Neural cell (in vitro differentiated cells): ENCODE data around the gene GRHL3. TPM values are rescaled to one million over a fixed set of nuclear protein-coding genes. Genes with fewer than 3 reads are reported as not detected.

Source experiments
- H2AFZ ChIP-seq: fragments of 200-600, 300-800 bp; sonication (generic), shearing (Covaris generic); 2 replicates; pipeline ENCODE4 v1.6.0; 2014; ENCODE audit warnings: low read depth, mild to moderate bottlenecking, antibody characterized with exemption, low read length, moderate library complexity
- H3F3A ChIP-seq: fragments of 200-600 bp; shearing (Covaris generic); 2 replicates; pipeline ENCODE4 v1.6.1; 2016; ENCODE audit warnings: mild to moderate bottlenecking, moderate library complexity, mixed read lengths, antibody characterized with exemption, low read length; ENCODE audit not compliant: insufficient read depth, poor library complexity, severe bottlenecking
- H3K27ac ChIP-seq: fragments of 200-600, 300-800 bp; sonication (generic), shearing (Covaris generic); 2 replicates; pipeline ENCODE4 v1.5.1; 2014; ENCODE audit warnings: mild to moderate bottlenecking, low read length, moderate library complexity
- H3K27me3 ChIP-seq: fragments of 300-800, 200-600 bp; sonication (generic), shearing (Covaris generic); 2 replicates; pipeline ENCODE4 v1.6.0; 2014; ENCODE audit warnings: mild to moderate bottlenecking, low read depth, low read length, moderate library complexity; ENCODE audit not compliant: insufficient read depth
- H3K36me3 ChIP-seq: fragments of 300-800, 200-600 bp; sonication (generic), shearing (Covaris generic); 2 replicates; pipeline ENCODE4 v1.5.1; 2014; ENCODE audit warnings: mild to moderate bottlenecking, antibody characterized with exemption, low read length, moderate library complexity; ENCODE audit not compliant: insufficient read depth
- H3K4me2 ChIP-seq: fragments of 300-800, 200-600 bp; sonication (generic), shearing (Covaris generic); 2 replicates; pipeline ENCODE4 v1.6.0; 2014; ENCODE audit warnings: mild to moderate bottlenecking, low read length
- H3K4me3 ChIP-seq: fragments of 300-800, 200-600 bp; sonication (generic), shearing (Covaris generic); 2 replicates; pipeline ENCODE4 v1.5.1; 2014; ENCODE audit warnings: mild to moderate bottlenecking, low read length, moderate library complexity
- H3K79me2 ChIP-seq: fragments of 200-600 bp; shearing (Covaris generic); replicated peaks from 2 replicates; pipeline ENCODE4 v1.6.0; 2014; ENCODE audit warnings: mild to moderate bottlenecking, low read length, moderate library complexity; ENCODE audit not compliant: insufficient read depth
- H3K9ac ChIP-seq: fragments of 300-800, 200-600 bp; sonication (generic), shearing (Covaris generic); 2 replicates; pipeline ENCODE4 v1.6.1; 2016; ENCODE audit warnings: mild to moderate bottlenecking, low read length, mixed read lengths
- H3K9me2 ChIP-seq: fragments of 200-600 bp; shearing (Covaris generic); 2 replicates; pipeline ENCODE4 v1.6.1; 2016; ENCODE audit warnings: mild to moderate bottlenecking, low read length, mixed read lengths; ENCODE audit not compliant: insufficient read depth
- H3K9me3 ChIP-seq: fragments of 200-600, 300-800 bp; sonication (generic), shearing (Covaris generic); 2 replicates; pipeline ENCODE4 v1.6.1; 2016; ENCODE audit warnings: mild to moderate bottlenecking, mixed run types, low read length, moderate library complexity, mixed read lengths
- H4K20me1 ChIP-seq: fragments of 200-600 bp; shearing (Covaris generic); 2 replicates; pipeline ENCODE4 v1.6.1; 2016; ENCODE audit warnings: mild to moderate bottlenecking, mixed run types; ENCODE audit not compliant: insufficient read depth
- EP300 ChIP-seq: fragments of 450-650 bp; conservative IDR thresholded peaks from 2 replicates; pipeline ENCODE4 v1.6.1; 2014; ENCODE audit warnings: antibody characterized with exemption, mild to moderate bottlenecking, moderate library complexity; ENCODE audit not compliant: poor library complexity, severe bottlenecking
- EZH2 ChIP-seq: fragments of 200-600, 300-800 bp; shearing (Covaris generic), sonication (generic); IDR thresholded peaks from 2 replicates; pipeline ENCODE4 v1.6.1; 2014; ENCODE audit warnings: antibody characterized with exemption, low read length, borderline replicate concordance, mild to moderate bottlenecking; ENCODE audit not compliant: insufficient read depth, poor library complexity, severe bottlenecking
- MXI1 ChIP-seq: fragments of 450-650 bp; conservative IDR thresholded peaks from 2 replicates; pipeline ENCODE4 v1.6.1; 2014; ENCODE audit warnings: antibody characterized with exemption, mild to moderate bottlenecking; ENCODE audit not compliant: poor library complexity, severe bottlenecking
- POLR2AphosphoS5 ChIP-seq: IDR thresholded peaks from 2 replicates; pipeline ENCODE4 v1.6.1; 2012
- RAD21 ChIP-seq: fragments of 450-650 bp; conservative IDR thresholded peaks from 2 replicates; pipeline ENCODE4 v1.6.1; 2014; ENCODE audit warnings: antibody characterized with exemption, mild to moderate bottlenecking, moderate library complexity
- REST ChIP-seq: IDR thresholded peaks from 2 replicates; pipeline ENCODE4 v1.6.1; 2012; ENCODE audit warnings: borderline replicate concordance
- SMC3 ChIP-seq: fragments of 450-650 bp; conservative IDR thresholded peaks from 2 replicates; pipeline ENCODE4 v1.6.1; 2014; ENCODE audit warnings: antibody characterized with exemption, mild to moderate bottlenecking, moderate library complexity; ENCODE audit not compliant: poor library complexity
- TAF1 ChIP-seq: IDR thresholded peaks from 2 replicates; pipeline ENCODE4 v1.6.1; 2012; ENCODE audit warnings: low read depth
- polyA plus RNA-seq: library from polyadenylated mRNA; depleted of rRNA; stranded (reverse); fragments of >200 nt; gene quantifications from 2 replicates; pipeline ENCODE4 v1.2.3, GENCODE V29; 2014
- TF ChIP-seq, protein P1 (sequence below): fragments of 450-650 bp; IDR thresholded peaks from 2 replicates; pipeline ENCODE4 v1.5.1; 2014; ENCODE audit warnings: antibody characterized with exemption, mild to moderate bottlenecking, moderate library complexity; ENCODE audit not compliant: poor library complexity, severe bottlenecking

The GRHL3 gene
- polyA plus RNA-seq, 1 donor from 2014 or later = not detected

DNA sequence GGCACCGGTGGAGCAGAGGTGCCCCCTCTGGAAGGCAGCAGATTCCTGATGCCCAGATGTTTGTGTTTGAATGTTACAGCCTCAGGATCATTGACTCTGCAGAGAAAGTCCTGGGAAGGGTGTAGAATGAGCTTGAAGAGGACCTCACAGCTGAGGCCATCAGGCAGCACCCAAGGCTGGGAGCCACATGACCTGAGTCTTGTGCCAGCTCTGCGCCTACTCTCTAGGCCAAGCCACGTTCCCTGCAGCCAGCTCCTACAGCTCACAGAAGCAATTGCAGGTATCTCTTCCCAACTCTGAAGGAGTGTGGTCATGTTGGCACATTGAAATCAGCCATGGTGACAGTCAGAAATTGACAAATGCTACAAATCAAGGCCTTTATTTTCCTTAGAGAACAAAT is 36.3 kb downstream of the GRHL3 start:
- no peaks in the 10 kb centered on the region for H3F3A ChIP-seq
- no peaks in the 10 kb centered on the region for H3K79me2 ChIP-seq
- TF ChIP-seq REST (no peak), SMC3 (no peak), TAF1 (no peak), EZH2 (no peak), RAD21 (no peak), MXI1 (no peak)
- H4K20me1 ChIP-seq = no peaks in the 10 kb centered on the region
- H3K9me3 ChIP-seq = no peaks in the 10 kb centered on the region
- H3K4me3 ChIP-seq = no peak overlapping the region
- H3K9ac ChIP-seq = no peak overlapping the region
- no peak overlapping the region for H3K27ac ChIP-seq
- H3K9me2 ChIP-seq = no peaks in the 10 kb centered on the region
- no peak overlapping the region for H3K4me2 ChIP-seq
- H3K36me3 ChIP-seq = no peaks in the 10 kb centered on the region
- no peaks in the 10 kb centered on the region for H3K27me3 ChIP-seq
- no peak overlapping the region for H2AFZ ChIP-seq

DNA sequence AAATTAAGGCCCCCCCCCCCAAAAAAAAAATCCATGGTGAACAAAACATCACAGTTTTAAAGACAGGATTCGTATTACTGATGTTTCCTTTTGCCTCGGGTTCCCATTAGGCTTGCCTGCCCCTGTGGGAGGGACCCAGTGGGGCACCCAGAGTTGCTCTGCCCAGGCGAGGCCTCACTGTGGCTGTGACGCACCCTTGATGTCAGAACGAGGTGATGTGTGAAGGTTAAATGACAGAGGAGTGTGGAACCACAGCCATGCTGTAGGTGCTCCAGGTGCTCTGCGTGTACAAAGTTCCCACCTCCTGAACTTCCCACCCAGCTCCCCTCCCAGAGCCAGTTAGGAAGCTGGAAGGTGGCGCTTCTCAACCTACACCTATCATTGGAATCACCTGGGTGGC is 37.9 kb downstream of the GRHL3 start:
- H3K9me2 ChIP-seq = no peaks in the 10 kb centered on the region

More for the DNA sequence above, 37.9 kb downstream of the GRHL3 start:
- Histone ChIP-seq H3K36me3 (no peaks in the 10 kb centered on the region), H4K20me1 (no peaks in the 10 kb centered on the region), H3K27ac (no peak overlapping the region), H3K4me2 (no peak overlapping the region), H3K9me3 (no peaks in the 10 kb centered on the region), H3F3A (no peaks in the 10 kb centered on the region), H3K9ac (no peak overlapping the region), H3K4me3 (no peak overlapping the region), H2AFZ (no peak overlapping the region), H3K27me3 (no peaks in the 10 kb centered on the region), H3K79me2 (no peaks in the 10 kb centered on the region)
- TF ChIP-seq POLR2AphosphoS5 (no peak), REST (no peak), SMC3 (no peak), EP300 (no peak), TAF1 (no peak), RAD21 (no peak), EZH2 (no peak), MXI1 (no peak)
- TF ChIP-seq, protein P1, sequence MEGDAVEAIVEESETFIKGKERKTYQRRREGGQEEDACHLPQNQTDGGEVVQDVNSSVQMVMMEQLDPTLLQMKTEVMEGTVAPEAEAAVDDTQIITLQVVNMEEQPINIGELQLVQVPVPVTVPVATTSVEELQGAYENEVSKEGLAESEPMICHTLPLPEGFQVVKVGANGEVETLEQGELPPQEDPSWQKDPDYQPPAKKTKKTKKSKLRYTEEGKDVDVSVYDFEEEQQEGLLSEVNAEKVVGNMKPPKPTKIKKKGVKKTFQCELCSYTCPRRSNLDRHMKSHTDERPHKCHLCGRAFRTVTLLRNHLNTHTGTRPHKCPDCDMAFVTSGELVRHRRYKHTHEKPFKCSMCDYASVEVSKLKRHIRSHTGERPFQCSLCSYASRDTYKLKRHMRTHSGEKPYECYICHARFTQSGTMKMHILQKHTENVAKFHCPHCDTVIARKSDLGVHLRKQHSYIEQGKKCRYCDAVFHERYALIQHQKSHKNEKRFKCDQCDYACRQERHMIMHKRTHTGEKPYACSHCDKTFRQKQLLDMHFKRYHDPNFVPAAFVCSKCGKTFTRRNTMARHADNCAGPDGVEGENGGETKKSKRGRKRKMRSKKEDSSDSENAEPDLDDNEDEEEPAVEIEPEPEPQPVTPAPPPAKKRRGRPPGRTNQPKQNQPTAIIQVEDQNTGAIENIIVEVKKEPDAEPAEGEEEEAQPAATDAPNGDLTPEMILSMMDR = no peak
